ENCODE data around the gene FOXJ1.
"Not testable (repeated sequence)": the region's sequence is repeated elsewhere in the genome, so short reads cannot be mapped to it uniquely, and the experiment has no call there.

FOXJ1 gene, protein sequence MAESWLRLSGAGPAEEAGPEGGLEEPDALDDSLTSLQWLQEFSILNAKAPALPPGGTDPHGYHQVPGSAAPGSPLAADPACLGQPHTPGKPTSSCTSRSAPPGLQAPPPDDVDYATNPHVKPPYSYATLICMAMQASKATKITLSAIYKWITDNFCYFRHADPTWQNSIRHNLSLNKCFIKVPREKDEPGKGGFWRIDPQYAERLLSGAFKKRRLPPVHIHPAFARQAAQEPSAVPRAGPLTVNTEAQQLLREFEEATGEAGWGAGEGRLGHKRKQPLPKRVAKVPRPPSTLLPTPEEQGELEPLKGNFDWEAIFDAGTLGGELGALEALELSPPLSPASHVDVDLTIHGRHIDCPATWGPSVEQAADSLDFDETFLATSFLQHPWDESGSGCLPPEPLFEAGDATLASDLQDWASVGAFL

DNA sequence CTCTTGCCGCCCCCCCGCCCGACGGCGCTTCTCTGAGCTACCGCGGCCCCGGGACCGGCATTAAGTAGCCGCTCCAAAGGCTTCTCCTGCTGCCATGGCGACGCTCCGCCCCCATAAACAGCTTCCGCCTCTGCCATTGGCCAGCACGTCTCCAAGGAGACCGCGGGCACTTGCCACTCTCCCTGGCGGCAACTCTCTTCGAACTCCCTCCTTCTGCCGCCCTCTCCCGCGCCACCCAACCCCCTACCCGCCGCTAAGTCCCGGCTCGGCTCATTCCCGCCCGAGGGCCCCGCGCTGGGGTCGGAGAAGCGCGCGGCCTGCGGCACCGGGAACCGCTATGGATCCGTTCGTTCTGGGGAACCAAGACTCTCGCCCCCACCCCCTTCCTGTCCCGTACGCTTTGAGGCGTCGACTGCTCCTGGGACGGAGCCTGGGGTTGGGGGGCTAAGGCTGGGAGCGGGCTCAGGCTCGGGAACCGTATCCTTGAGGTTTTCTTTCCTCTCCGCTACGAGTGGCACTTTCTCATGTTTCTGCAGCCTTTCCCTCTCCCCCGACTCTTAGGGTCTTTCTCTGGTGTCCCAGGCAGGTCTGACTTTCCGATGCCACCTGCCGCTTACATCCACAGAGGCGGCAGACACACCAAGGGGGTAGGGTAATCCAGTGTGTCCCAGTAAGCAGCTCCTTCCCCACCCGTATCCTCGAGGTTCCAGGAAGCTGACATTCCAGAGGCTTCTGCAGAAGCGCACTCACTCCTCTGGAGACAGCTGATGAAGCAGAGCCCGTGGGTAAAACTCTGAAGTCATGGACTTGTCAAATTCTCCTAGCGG is at the start of gene FOXJ1:
Gene FOXJ1, minus strand, starts transcription at position 34 of the 827 bp plus-strand sequence. CDS start 850 bp downstream, outside the sequence.
- peak; percentile 84 to 88 for DNase-seq

DNA sequence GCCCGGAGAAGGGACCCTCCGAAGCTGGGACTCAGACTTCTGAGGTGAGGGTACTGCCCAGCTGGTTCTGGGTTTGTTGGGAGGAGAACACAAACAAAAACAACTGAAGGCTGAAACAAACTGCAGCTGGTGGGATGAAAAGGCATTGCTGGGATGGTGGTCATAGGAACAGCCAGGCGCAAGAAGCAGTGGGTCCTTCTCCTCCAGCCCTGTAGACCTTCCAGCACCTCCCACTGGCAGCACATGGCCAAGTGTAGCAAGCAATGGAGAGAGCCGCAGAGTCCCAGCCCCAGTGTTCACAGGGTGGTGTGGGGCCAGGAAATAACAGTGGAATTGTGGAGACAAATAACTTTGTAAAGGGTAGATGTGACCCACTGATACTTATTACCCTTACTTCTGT is 48.7 kb upstream of the FOXJ1 start:
- DNase-seq, result no peak

DNA sequence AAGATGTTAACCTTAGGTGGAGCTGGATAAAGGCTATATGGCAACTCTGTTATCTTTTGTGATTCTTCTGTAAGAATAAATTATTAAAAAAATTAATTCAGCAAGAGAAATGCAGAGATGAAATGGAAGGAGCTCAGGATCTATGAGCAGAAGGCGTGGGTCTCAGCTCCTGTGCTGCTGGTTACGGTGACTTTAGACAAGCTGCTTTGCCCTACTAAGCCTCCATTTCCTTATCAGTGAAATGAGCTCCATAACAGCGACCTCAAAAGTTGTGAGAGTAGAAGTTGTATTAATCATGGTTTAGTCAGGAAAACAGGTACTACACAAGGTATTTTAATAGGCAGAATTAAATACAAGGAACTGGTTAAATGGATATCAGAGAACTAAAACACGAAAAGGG is 48.2 kb upstream of the FOXJ1 start:
- no peak for DNase-seq

DNA sequence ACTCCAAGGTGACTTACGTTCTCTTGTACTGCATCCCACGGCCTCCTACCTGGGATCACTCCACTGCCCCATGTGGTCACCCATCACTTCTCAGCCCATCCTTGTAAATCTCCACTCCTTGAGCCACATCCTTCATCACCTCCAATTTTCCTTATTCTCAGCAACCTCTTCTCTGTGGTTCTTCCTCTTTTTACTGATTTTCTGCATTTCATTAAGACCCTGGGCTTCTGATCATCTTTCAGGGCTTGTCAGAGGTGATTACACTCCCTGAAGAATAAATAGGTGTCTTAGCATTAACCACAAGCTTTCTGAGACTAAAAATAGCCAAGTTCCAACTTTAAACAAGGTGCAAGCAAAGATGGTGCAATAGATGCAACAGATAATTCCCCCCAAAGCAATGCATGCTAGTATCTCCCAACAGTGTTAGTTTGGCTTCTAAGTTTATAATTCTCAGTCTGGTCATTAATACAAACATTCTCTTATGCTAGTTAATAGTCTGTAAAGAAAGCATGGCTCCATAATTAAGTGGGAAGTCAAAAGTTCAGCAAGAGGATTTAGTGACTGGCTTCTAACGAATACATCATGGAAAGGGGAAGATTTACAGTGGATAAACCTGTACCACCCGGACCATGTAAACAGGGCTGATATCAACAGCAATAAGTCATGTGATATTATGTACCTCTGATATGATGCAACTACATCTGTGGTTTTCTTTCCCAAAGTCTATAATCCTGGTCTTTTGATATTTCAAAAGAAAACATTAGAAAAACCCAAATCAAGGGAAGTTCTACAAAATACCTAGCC is 47.4 kb upstream of the FOXJ1 start:
- DNase-seq, result no peak

DNA sequence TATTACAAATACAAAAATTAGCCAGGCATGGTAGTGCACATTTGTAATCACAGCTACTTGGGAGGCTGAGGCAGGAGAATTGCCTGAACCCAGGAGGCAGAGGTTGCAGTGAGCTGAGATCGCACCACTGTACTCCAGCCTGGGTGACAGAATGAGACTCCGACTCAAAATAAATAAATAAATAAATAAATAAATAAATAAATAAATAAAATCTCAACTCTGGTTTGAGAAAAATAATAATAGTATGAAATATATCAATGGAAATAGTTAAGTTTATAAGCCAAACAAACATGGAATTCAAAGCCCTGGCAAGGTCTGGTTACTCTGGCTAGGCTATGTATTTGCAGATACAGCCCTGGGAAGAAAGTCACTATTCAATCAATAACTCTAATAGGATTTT is 45.7 kb upstream of the FOXJ1 start:
- not testable (repeated sequence) for DNase-seq

DNA sequence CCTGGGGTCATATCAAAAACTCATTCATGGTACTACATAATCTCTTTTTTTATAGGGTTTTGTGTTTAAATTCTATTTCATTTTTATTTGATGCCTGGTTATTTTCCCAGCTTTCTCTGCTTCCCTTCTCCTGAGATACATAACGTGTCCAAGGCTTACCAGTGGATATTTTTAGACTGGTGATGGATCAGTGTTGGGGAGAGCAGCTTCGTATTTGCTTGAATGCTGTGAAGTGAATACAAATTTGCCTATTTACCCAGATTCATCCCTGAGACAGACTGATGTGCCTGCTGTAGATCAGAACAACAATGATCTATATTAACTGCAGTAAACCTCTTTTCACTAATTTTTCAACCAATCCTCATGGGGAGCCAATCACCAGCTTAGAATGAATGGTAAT is 43.2 kb upstream of the FOXJ1 start:
- no peak for DNase-seq

DNA sequence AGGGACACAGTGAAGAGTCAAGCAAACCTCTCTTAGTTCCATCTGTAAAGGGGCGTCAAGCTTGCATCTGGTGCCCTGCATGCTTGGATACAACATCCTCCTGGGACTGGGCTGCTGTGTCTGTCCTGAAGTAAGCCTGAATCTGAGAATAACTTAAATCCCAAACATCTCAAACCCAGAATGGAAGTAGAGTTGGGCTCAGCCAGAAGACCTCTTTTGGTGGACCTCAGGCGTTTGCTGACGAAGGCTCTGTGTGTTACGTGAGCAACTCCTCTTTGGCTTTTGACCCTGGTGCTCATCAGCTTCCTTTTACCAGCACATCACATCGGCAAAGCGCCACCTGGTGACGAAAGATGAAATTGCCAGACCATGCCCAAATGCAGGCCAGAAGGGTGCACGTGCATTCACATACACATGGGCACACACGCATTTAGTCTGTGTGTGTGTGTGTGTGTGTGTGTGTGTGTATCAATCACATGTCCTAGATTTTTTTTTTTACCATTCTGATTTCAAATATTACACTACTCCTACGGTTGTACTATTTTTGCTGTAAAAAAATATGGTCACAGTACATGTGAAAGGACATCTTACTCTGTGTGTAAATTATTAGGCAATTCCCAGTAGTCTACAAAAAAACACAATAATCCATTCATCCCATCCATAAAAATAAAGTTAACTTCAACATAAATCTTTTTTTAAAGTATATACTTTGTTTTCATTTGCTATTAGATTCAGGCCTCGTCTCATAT is 41.1 kb upstream of the FOXJ1 start:
- peak; percentile 91 to 92 for DNase-seq

DNA sequence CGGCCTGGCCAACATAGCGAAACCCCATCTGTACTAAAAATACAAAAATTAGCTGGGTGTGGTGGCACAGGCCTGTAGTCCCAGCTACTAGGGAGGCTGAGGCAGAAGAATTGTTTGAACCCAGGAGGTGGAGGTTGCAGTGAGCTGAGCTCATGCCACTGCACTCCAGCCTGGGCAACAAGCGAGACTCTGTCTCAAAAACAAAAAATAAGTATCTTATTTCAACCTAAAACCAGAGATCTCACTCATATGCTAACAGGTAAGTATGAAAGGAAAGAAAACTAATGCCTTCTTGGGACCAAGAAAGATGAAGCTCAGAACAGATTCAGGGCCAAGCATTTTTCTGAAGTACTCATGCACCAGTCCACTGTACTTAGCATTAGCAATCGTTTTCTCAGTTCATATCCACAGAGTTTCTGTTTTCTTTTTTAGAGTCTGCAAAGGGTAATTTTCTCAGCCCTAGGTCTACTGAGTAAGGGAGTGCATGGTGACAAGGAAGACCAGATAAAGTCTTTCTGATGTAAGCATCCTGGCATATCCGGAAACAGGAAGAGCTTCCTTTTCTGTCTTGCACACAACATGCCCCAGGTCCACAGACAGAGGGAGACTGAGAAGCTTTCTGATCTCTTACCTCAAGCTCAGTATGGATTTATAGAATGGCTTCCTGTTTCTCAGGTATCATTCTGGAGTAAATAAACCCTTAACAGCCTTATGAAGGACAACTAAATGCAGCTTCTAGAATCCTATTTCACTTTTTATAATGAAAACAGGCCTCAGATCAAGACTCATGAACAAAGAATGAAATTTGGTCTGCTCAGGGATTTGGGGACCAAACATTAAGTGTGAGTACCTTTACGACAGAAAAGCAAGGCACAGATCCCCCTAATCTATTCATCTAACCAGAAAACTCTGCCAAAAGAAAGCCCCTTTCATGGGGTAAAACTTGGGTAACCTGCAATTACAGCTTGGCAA is 38.7 kb upstream of the FOXJ1 start:
- DNase-seq, result peak in 1 of 2 experiments; percentile 32

DNA sequence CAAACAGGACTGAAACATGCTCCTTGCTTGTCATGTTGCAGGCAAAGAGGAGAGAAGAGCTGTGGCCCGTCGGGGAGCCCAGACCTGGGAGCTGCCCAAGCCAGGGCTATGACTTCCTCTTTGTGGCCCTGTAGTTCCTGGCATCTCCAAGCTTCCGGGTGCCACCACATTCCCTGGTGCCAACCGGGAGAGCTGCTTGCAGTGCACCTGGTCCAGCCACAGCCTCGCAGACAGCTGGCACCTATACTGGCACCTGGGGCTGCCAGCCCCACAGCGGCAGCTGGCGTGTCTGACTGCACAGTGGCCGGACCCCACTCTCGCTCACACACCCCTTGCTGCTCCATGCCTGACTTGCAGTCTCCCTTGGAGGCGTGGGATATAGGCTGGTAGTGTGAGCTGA is 37.1 kb upstream of the FOXJ1 start:
- no peak for DNase-seq

DNA sequence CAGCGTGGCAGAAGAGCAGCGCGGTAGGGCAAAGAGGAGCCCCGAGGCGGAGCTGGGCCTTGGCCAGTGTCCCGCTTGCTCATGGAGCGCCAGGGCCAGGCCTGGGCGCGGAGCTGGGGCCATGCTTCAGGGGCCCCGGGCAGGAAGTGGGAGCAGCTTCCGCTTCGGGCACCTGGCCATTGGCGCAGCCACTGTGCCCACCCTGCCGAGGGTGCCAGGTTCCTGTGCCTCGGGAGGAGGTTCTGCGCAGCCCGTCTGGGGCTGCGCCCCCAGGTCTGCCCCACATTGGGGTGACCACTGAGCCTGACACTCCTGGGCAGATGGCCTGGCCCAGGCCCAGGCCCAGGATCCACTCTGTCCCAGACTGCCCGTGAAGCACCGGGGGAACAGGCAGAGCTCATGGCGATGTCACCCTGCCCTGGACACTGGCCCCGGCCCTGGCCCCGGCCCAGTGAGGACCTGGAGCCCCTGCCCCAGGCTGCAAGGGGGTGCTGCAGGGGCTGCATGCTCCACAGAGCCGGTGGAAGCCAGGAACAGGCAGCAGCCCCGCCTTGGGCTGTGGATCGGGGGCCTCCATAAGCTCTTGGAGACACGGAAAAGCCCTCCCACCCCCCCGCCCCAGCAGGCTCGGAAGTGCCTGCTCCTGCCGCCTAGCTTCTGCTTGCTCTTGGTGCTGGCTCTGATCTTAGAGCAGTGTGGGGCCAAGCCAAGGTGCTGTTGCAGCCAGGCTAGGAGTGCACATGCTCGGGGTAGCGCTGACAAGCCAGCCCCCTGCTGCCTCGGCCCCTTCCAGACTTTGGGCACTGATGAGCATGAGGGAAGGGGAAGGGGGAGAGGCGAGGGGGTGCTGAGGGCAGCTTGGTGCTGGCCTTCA is 35.9 kb upstream of the FOXJ1 start:
- DNase-seq, result no peak

DNA sequence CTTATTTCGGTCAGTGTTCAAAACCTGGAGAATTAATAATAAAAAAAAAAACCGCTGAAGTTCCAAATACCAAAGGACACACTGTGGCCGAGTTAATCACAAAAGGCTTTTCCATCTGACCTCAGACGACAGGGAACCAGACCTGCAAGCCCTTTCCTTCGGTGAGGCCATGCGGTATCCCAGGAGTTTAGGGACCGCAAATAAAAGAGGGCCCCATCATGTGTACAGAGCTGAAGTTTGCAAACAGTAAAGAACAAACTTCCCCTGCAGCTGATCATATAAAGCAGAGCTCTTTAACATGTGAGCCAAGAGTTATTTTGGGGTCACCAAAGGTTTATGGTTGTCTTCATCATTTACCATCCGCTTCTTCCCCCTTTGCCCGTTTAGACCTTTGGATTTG is 33.0 kb upstream of the FOXJ1 start:
- no peak for DNase-seq

DNA sequence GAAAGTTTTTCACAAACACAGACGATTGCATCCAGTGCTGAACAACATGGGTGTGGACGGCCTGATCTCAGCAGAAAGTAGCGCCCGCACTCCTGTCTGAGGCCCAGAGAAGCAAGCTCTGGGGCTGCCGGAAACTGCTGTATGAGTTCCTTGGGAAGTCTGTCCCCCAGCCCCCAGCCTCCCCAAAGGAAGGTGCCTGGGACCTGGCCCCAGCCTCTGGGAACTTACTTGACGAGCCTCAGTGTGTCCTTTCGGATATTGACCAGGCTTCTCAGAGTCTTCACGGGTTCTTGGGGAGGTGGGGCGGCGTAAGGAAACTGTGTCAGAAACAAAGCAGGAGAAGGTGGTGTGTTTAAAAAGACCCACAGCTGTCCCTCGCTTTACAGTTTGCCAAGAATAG is 32.4 kb upstream of the FOXJ1 start:
- DNase-seq, result no peak

DNA sequence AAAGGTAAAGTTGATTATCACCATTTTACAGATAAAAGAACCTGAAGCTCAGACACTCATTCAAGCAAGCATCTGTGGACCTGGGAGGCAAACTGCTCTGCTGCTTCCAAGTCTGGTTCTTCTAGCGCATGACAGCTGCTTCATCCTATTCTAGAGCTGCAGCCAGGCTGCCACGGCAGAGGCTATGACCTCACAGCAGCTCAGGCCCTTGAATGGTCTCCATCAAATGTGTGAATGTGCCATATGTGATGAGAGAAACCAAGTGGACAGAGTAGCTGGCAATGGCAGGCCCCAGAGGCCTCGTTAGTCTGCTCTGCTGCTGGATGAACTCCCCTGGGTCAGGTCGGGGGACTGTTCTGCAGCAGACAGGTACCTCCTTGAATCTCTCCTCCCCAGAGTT is 30.7 kb upstream of the FOXJ1 start:
- no peak for DNase-seq

DNA sequence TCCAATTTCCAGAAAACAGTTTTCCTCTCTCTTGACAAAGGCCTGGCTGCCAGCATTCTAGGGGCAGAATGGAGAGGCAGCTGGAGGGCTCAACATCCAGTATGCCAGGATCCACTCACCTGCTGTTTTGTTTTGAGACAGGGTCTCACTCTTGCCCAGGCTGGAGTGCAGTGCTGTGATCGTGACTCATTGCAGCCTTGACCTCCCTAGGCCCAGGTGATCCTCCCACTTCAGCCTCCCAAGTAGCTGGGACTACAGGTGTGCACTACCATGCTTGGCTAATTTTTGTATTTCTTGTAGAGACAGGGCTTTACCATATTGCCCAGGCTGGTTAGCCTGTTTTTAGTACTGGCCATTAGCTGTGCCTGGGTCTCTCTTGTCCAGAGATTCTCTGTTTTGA is 29.1 kb upstream of the FOXJ1 start:
- no peak for DNase-seq

DNA sequence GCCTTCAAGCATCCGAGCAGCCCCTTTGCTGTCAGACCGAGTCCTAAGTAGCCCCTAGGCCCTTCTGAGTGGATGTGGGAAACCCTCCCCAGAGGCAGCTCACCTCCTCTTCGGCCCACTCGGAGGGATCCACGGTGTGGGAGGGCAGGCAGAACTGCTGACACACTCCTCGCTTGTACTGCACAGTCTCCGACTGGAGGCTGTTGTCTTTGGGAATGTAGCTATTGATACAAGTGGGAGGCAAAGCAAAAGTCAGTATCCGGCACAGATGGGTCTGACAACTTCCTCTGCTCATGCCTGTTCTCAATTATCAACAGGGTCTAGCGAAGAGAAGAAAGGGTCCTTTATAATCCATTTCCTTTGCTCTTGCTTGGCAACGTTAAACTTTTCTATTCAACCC is 25.9 kb upstream of the FOXJ1 start:
- no peak for DNase-seq

DNA sequence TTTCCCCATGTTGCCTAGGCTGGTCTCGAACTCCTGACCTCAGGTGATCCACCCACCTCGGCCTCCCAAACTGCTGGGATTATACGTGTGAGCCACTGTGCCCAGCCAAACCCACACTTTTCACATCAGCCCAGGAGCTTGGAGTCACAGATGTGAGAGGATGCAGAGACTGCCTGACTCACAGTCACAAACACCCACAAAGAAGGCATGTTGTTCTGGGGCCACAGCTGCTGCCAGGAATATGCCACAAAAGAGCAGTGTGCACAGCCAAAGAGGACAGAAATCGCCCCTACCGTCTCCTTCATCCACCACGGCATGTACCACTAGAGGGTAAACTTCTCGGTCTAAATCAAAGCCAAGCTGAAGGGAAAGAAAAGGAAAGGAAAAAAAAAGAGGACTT is 25.1 kb upstream of the FOXJ1 start:
- DNase-seq, result no peak

DNA sequence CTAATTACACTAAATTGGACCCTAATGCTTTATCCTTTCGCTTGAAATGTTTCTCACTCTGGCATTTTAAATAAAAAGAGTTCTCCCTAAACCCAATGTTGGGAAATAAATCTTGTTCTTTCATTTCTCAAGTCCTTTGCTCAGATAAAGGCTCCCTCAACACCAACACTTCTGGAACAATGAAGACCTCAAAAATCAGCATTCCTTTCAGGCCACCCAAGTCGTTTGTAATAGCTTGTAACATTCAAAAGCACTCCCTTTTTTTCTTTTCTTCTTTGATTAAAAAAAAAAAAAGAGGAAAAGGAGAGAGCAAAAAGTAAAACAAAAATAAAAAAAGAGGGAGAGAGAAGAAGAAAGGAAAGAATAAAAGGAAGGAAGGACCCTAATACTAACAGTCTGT is 23.3 kb upstream of the FOXJ1 start:
- no peak for DNase-seq

DNA sequence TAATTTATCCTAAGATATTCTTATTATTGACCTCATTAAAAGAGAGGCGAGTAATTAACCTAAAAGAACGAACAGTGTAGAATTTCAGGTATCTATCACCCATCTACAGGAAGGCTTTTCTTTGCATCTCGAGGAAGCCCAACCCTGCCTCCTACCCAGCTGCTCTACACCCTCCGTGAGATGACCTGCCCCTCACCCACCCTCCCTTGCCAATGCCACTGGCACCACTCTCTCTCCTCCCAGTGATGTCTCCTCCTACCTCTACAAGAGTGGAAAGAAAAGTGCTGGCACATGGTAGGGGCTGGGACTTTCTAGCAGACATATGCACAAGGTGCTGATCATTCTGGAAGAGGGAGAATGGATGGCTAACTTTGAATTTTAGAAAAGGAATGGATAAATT is 22.9 kb upstream of the FOXJ1 start:
- no peak for DNase-seq

DNA sequence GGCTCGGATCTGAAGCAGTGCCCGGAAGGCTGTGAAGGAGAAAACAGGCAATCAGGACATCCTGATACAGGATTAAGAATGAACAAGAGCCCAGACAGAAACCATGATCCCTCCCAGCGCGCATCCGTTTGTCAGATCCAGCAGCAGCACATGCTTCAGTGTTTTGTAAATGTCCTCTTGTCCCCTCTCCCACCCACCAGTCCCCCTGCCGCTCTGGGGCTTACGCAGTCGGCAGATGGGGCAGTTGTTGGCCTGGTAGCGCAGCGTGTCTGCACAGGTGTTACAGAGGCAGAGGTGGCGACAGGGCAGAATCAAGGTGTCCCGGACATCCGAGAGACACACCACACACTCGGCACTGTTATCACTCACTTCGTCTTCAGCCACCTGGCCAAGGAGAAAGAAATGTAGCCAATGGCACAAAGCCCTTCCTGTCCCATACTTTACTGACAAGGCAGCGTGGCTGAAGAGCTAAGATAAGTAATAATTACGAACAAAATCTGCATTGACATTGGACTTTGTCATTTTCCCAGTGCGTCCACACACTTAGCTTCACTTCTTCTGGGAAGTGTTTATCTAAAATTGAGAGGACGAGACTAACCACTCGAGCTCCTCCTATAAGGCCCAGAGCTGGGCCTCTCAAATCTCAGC is 20.7 kb upstream of the FOXJ1 start:
- no peak for DNase-seq

Measured in stimulated activated CD4-positive, alpha-beta T cell treated with anti-CD3 and anti-CD28 coated beads, Interleukin-4, amount 100 ng/mL, for 4 hours (primary cell).